Stimulated activated CD8-positive, alpha-beta memory T cell treated with anti-CD3 and anti-CD28 coated beads, Interleukin-15, amount 100 ng/mL, for 4 hours (primary cell): Measurements from ENCODE around the gene DYNLT1.
"Not testable (repeated sequence)": the region's sequence is repeated elsewhere in the genome, so short reads cannot be mapped to it uniquely, and the experiment has no call there.

ENCODE experiments used
- DNase-seq, 2 donors: peaks; one replicate each; pipeline ENCODE4 v3.0.0-alpha.2; 2020; ENCODE audit warnings: low read depth in 2 of 2

DYNLT1 gene

GRCh38 chr6:158663625-158664165 is 19.2 kb upstream of the DYNLT1 start:
- DNase-seq, result no peak

- DNase-seq, result no peak
Observed at GRCh38 chr6:158662954-158663624, 18.5 kb upstream of the DYNLT1 start.

- no peak for DNase-seq
Observed at GRCh38 chr6:158662607-158662953, 18.0 kb upstream of the DYNLT1 start.

GRCh38 chr6:158661156-158661685 is 16.7 kb upstream of the DYNLT1 start:
- DNase-seq, result no peak

GRCh38 chr6:158660333-158660754 is 15.8 kb upstream of the DYNLT1 start:
- no peak for DNase-seq

GRCh38 chr6:158656986-158657385 is 12.4 kb upstream of the DYNLT1 start:
- DNase-seq, result not testable (repeated sequence)

GRCh38 chr6:158655569-158656450 is 11.3 kb upstream of the DYNLT1 start:
- DNase-seq, result no peak

GRCh38 chr6:158654960-158655489 is 10.5 kb upstream of the DYNLT1 start:
- no peak for DNase-seq

GRCh38 chr6:158654498-158654897 is 10.0 kb upstream of the DYNLT1 start:
- no peak for DNase-seq

GRCh38 chr6:158653577-158654354 is 9.2 kb upstream of the DYNLT1 start:
- peak; percentile 80 to 88 for DNase-seq

- DNase-seq, result not testable (repeated sequence)
Observed at GRCh38 chr6:158651981-158652737, 7.6 kb upstream of the DYNLT1 start.

- DNase-seq, result peak; percentile 48 to 59
Observed at GRCh38 chr6:158649289-158650143, 5.0 kb upstream of the DYNLT1 start, which contains the start of gene SYTL3. SYTL3 (plus strand) TSS chr6:158650054; CDS start chr6:158663269, 13,215 bp downstream.

GRCh38 chr6:158648682-158649131 is 4.2 kb upstream of the DYNLT1 start:
- DNase-seq, result no peak

GRCh38 chr6:158647501-158647900 is 3.0 kb upstream of the DYNLT1 start:
- no peak for DNase-seq

GRCh38 chr6:158646023-158646910 is 1.7 kb upstream of the DYNLT1 start:
- DNase-seq, result no peak

- no peak for DNase-seq
Observed at GRCh38 chr6:158645064-158646022, 800 bp upstream of the DYNLT1 start.

- no peak for DNase-seq
Observed at GRCh38 chr6:158643836-158644230, 710 bp downstream of the DYNLT1 start.
